Caco-2 (cell line): ENCODE data around the gene ZSCAN31. TPM values are rescaled to one million over a fixed set of nuclear protein-coding genes. Genes with fewer than 3 reads are reported as not detected.

Experiments used
- BruUV-seq: library from RNA; stranded (reverse); fragments of 400-500 nt; replicated peaks from 2 replicates; lab custom pipeline; 2021; lab: Mats Ljungman, UMichigan
- CTCF ChIA-PET: fragments of 300-600 bp; sonication (Branson Sonifier 250); formaldehyde crosslinking; loops from one replicate; lab custom pipeline; 2022; ENCODE audit warnings: antibody characterized with exemption; lab: Charles Lee
- POLR2A ChIA-PET: fragments of 300-600 bp; sonication (Branson Sonifier 250); formaldehyde crosslinking; loops from one replicate; lab custom pipeline; 2022; ENCODE audit warnings: antibody characterized with exemption; lab: Charles Lee
- DNase-seq, 2 experiments: peaks; one replicate each; pipeline versions ENCODE4 v3.0.0 to v3.0.0-alpha.2; 2020 to 2022
- H3K27me3 ChIP-seq: replicated peaks from 2 replicates; pipeline ENCODE4 v1.6.0; 2011; ENCODE audit warnings: low read length; ENCODE audit not compliant: control insufficient read depth, insufficient read depth
- H3K36me3 ChIP-seq: 2 replicates; pipeline ENCODE4 v1.5.1; 2011; ENCODE audit warnings: low read length; ENCODE audit not compliant: control insufficient read depth, insufficient read depth
- H3K4me1 ChIP-seq: fragments of 250-450 bp; sonication (Bioruptor Pico); 2 replicates; pipeline ENCODE4 v1.5.1; 2020; ENCODE audit warnings: mild to moderate bottlenecking
- H3K4me3 ChIP-seq: 2 replicates; pipeline ENCODE4 v1.5.1; 2011; ENCODE audit warnings: low read depth, mild to moderate bottlenecking, control low read depth, low read length
- H3K9me3 ChIP-seq: fragments of 250-450 bp; sonication (Bioruptor Pico); 2 replicates; pipeline ENCODE4 v1.5.1; 2020; ENCODE audit warnings: mild to moderate bottlenecking, moderate library complexity
- H3K27ac Mint-ChIP-seq: one replicate; pipeline ENCODE4 v1.8.0; 2022; ENCODE audit warnings: mixed read lengths; ENCODE audit not compliant: unreplicated experiment
- H3K27me3 Mint-ChIP-seq: one replicate; pipeline ENCODE4 v1.8.0; 2022; ENCODE audit warnings: mixed read lengths; ENCODE audit not compliant: insufficient read depth, unreplicated experiment
- H3K36me3 Mint-ChIP-seq: one replicate; pipeline ENCODE4 v1.8.0; 2022; ENCODE audit warnings: mild to moderate bottlenecking, mixed read lengths; ENCODE audit not compliant: insufficient read depth, unreplicated experiment
- H3K4me1 Mint-ChIP-seq: one replicate; pipeline ENCODE4 v1.8.0; 2022; ENCODE audit warnings: low read depth, mixed read lengths; ENCODE audit not compliant: unreplicated experiment
- H3K4me3 Mint-ChIP-seq: one replicate; pipeline ENCODE4 v1.8.0; 2022; ENCODE audit warnings: mild to moderate bottlenecking, moderate library complexity, mixed read lengths; ENCODE audit not compliant: unreplicated experiment
- H3K9me3 Mint-ChIP-seq: one replicate; pipeline ENCODE4 v1.8.0; 2022; ENCODE audit warnings: mixed read lengths; ENCODE audit not compliant: unreplicated experiment
- CTCF ChIP-seq, 2 experiments: fragments of 200-600 bp in 1 of 2; IDR thresholded peaks; 1 replicate in 1 of 2; 2 replicates in 1 of 2; pipeline versions ENCODE4 v1.5.1 to v1.8.0; 2011 to 2022; ENCODE audit warnings: antibody characterized with exemption in 1 of 2, control low read depth in 1 of 2, inconsistent platforms in 1 of 2, low read depth in 1 of 2, low read length in 1 of 2, mild to moderate bottlenecking in 1 of 2, moderate library complexity in 1 of 2; ENCODE audit not compliant: insufficient read depth in 1 of 2, severe bottlenecking in 1 of 2, unreplicated experiment in 1 of 2
- intact Hi-C: fragments of 100-400 bp; cut with micrococcal nuclease; formaldehyde crosslinking; loops from one replicate; pipeline ENCODE4 v1.10.0; 2022; ENCODE audit not compliant: unreplicated experiment
- total RNA-seq: library from RNA; stranded (reverse); gene quantifications from 2 replicates; pipeline ENCODE4 v1.2.3, GENCODE V29; 2022

The ZSCAN31 gene
- total RNA-seq, 1 experiment from 2014 or later, result 1.7 TPM

- Histone ChIP-seq H3K4me3 (no peak overlapping the region), H3K9me3 (no peaks in the 10 kb centered on the region), H3K4me1 (no peaks in the 10 kb centered on the region), H3K27me3 (no peaks in the 10 kb centered on the region), H3K36me3 (no peaks in the 10 kb centered on the region)
- no peak for DNase-seq
- H3K4me3 Mint-ChIP-seq, result no peak overlapping the region
- no peaks in the 10 kb centered on the region for H3K36me3 Mint-ChIP-seq
- H3K27ac Mint-ChIP-seq, result no peak overlapping the region
- peaks cover 9% of the 10 kb centered on the region for H3K9me3 Mint-ChIP-seq
- ChIA-PET POLR2A (no interaction called here), CTCF (no interaction called here)
- no peak for TF ChIP-seq CTCF (IDR thresholded peaks at IDR 0.05; ENCODE audit: insufficient read depth in 1 of 2, low read depth in 1 of 2, low read length in 1 of 2, severe bottlenecking in 1 of 2, unreplicated experiment in 1 of 2)
- no TSS peak for BruUV-seq
- no peaks in the 10 kb centered on the region for H3K4me1 Mint-ChIP-seq
- intact Hi-C loops, result no loop called here
- H3K27me3 Mint-ChIP-seq, result peaks cover 5% of the 10 kb centered on the region
These were observed 8.1 kb upstream of the ZSCAN31 start for GRCh38 chr6:28343898-28344677.

DNA sequence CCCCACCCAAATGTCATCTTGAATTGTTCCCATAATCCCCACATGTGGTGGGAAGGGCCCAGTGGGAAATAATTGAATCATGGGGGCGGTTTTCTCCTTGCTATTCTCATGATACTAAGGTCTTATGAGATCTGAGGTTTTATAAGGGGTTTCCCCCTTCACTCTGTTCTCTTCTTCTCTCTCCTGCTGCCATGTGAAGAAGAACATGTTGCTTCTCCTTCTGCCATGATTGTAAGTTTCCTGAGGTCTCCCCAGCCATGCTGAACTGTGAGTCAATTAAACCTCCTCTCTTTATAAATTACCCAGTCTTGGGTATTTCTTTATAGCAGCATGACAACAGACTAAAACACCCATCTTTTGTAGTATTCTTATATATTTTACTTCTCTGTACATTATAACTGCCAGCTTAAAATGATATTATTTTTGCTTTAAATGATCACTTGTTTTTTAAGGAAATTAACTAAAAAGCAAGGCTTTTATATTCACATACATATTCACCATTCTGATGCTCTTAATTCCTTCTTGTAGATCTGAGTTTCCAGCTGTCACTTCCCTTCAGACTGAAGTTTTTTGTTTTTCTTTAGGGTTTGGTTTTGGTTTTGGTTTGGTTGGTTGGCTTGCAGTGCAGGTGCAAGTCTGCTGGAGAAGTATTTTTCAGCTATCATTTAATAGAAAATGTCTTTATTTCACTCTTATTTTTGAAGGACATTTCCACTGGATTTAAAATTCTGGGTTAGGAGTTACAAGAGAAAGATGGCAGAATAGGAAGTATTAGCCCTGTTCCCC lies 4.6 kb upstream of the ZSCAN31 start:
- H3K4me3 ChIP-seq, result no peak overlapping the region
- CTCF ChIA-PET, result no interaction called here
- POLR2A ChIA-PET, result no interaction called here

More for the DNA sequence above, 4.6 kb upstream of the ZSCAN31 start:
- intact Hi-C loops, result no loop called here
- no peaks in the 10 kb centered on the region for H3K36me3 Mint-ChIP-seq
- peaks cover 9% of the 10 kb centered on the region for H3K9me3 Mint-ChIP-seq
- Histone ChIP-seq H3K36me3 (no peaks in the 10 kb centered on the region), H3K4me1 (no peaks in the 10 kb centered on the region; the same call in 1 of the 2 replicates), H3K9me3 (no peaks in the 10 kb centered on the region), H3K27me3 (no peaks in the 10 kb centered on the region)
- H3K4me1 Mint-ChIP-seq, result no peaks in the 10 kb centered on the region
- no peak overlapping the region for H3K4me3 Mint-ChIP-seq
- DNase-seq, result no peak
- H3K27me3 Mint-ChIP-seq, result peaks cover 2% of the 10 kb centered on the region
- no TSS peak for BruUV-seq
- no peak for TF ChIP-seq CTCF (IDR thresholded peaks at IDR 0.05; ENCODE audit: insufficient read depth in 1 of 2, low read depth in 1 of 2, low read length in 1 of 2, severe bottlenecking in 1 of 2, unreplicated experiment in 1 of 2)
- no peak overlapping the region for H3K27ac Mint-ChIP-seq
